LNCaP clone FGC (cell line): ENCODE results near the gene SYNPO2.
"Not testable (repeated sequence)": the region's sequence is repeated elsewhere in the genome, so short reads cannot be mapped to it uniquely, and the experiment has no call there.

Source experiments
- DNase-seq: peaks from one replicate; pipeline ENCODE4 v3.0.0-alpha.2; 2011; ENCODE audit warnings: low read depth
- H3K4me3 ChIP-seq: 2 replicates; pipeline ENCODE4 v1.5.1; 2011; ENCODE audit warnings: mild to moderate bottlenecking, low read depth, low read length, control low read depth
- CTCF ChIP-seq: IDR thresholded peaks from 2 replicates; pipeline ENCODE4 v1.5.1; 2012; ENCODE audit warnings: mild to moderate bottlenecking; ENCODE audit not compliant: control insufficient read depth, insufficient read depth; ENCODE audit errors: extremely low read depth

SYNPO2 gene

GRCh38 chr4:118994030-118994429, 105.4 kb downstream of the SYNPO2 start:
- no peak for TF ChIP-seq CTCF
- no peak overlapping the region for H3K4me3 ChIP-seq

GRCh38 chr4:118995693-118996391, 107.2 kb downstream of the SYNPO2 start:
- H3K4me3 ChIP-seq = no peak overlapping the region
- no peak for DNase-seq
- TF ChIP-seq CTCF = no peak

More at GRCh38 chr4:118994030-118994429, 105.4 kb downstream of the SYNPO2 start:
- DNase-seq = no peak

- H3K4me3 ChIP-seq = no peak overlapping the region
- DNase-seq = no peak
- no peak for TF ChIP-seq CTCF
Observed at GRCh38 chr4:118997601-118998000, 108.9 kb downstream of the SYNPO2 start.

GRCh38 chr4:118999919-119000318, 111.3 kb downstream of the SYNPO2 start:
- no peak for TF ChIP-seq CTCF
- no peak overlapping the region for H3K4me3 ChIP-seq
- peak; percentile 17 for DNase-seq

GRCh38 chr4:119000400-119000799, 111.7 kb downstream of the SYNPO2 start:
- no peak for DNase-seq
- no peak overlapping the region for H3K4me3 ChIP-seq

GRCh38 chr4:119002476-119002875, 113.8 kb downstream of the SYNPO2 start:
- no peak for DNase-seq
- no peak overlapping the region for H3K4me3 ChIP-seq

More at GRCh38 chr4:119000400-119000799, 111.7 kb downstream of the SYNPO2 start:
- TF ChIP-seq CTCF = no peak

GRCh38 chr4:119003001-119003400, 114.3 kb downstream of the SYNPO2 start:
- not testable (repeated sequence) for DNase-seq, H3K4me3 ChIP-seq

More at GRCh38 chr4:119002476-119002875, 113.8 kb downstream of the SYNPO2 start:
- no peak for TF ChIP-seq CTCF
